Psoas muscle (tissue), 8 donors: ENCODE results near the gene PRDX2. TPM values are rescaled to one million over a fixed set of nuclear protein-coding genes. Genes with fewer than 3 reads are reported as not detected.
"Not testable (repeated sequence)": the region's sequence is repeated elsewhere in the genome, so short reads cannot be mapped to it uniquely, and the experiment has no call there.

Experiments
- ATAC-seq, 4 donors: fragments of 200-7000 bp; cut with Tn5 transposase; one replicate each; pipeline ENCODE4 v1.9.1; 2020; ENCODE audit warnings: moderate library complexity in 3 of 4, mild to moderate bottlenecking in 2 of 4
- DNase-seq, 2 donors: peaks; one replicate each; pipeline ENCODE4 v3.0.0-alpha.2; 2020
- H3K27ac ChIP-seq: fragments of 200-600 bp; one replicate; pipeline ENCODE4 v1.8.0; 2022
- H3K27me3 ChIP-seq, 3 donors: fragments of 200-600 bp in 1 of 3; one replicate each; pipeline versions ENCODE4 v1.6.1 to v1.8.0; 2013 to 2022; ENCODE audit warnings: low read length in 2 of 3, mild to moderate bottlenecking in 2 of 3, moderate library complexity in 1 of 3; ENCODE audit not compliant: insufficient read depth in 3 of 3
- H3K36me3 ChIP-seq, 2 donors: fragments of 200-600 bp in 1 of 2; one replicate each; pipeline versions ENCODE4 v1.6.1 to v1.8.0; 2013 to 2022; ENCODE audit warnings: low read depth in 1 of 2, mild to moderate bottlenecking in 1 of 2, moderate library complexity in 1 of 2; ENCODE audit not compliant: insufficient read depth in 1 of 2
- H3K4me1 ChIP-seq: fragments of 200-600 bp; one replicate; pipeline ENCODE4 v1.8.0; 2022
- H3K4me3 ChIP-seq: fragments of 200-600 bp; one replicate; pipeline ENCODE4 v1.8.0; 2022; ENCODE audit warnings: mild to moderate bottlenecking
- H3K9me3 ChIP-seq: fragments of 200-600 bp; one replicate; pipeline ENCODE4 v1.8.0; 2022
- CTCF ChIP-seq: fragments of 200-600 bp; IDR thresholded peaks from one replicate; pipeline ENCODE4 v1.8.0; 2022; ENCODE audit warnings: antibody characterized with exemption
- WGBS, 3 donors: extraction: QIAGEN DNeasy Blood & Tissue Kit; methylation state at CpG; one replicate each; pipeline versions ENCODE4 v1.1.6 to v1.1.7; 2013; 5-methylcytosine and 5-hydroxymethylcytosine counted together
- intact Hi-C, 2 donors: fragments of 100-400 bp; cut with DNase I; formaldehyde crosslinking; loops; one replicate each; pipeline versions ENCODE4 v1.11.0 to v1.14.2; 2022
- long read RNA-seq, 2 donors: library from polyadenylated mRNA; unstranded; transcript quantifications; one replicate each; pipeline ENCODE4 v2.0.0, GENCODE V29; 2021
- polyA plus RNA-seq, 3 donors: library from polyadenylated mRNA; stranded (reverse); fragments of 200-250 nt; gene quantifications; one replicate each; pipeline ENCODE4 v1.2.3, GENCODE V29; 2013
- total RNA-seq, 4 donors: library from RNA; stranded (reverse); fragmentation: NEBNext Ultra II Directional in 2 of 4; extraction: Animal tissue kit (Norgen Biotek cat#: 25700) in 2 of 4; gene quantifications; one replicate each; pipeline versions ENCODE4 v1.2.1 to v1.2.4, GENCODE V29; 2021 to 2023
- donor health status: healthy with polysubstance abuse.
- donor health status: DM: no; HTN: no; CAD: no; lungs with moderate emphysema.
- donor health status: Bipolar disorder and iron deficiency.
- donor health status: healthy.
- donor health status: DM: yes; HTN: yes; CAD: no.
- donor health status: DM: no; HTN: no; CAD: no.
- donor health status: DM: no; HTN: no; CAD: no.
- donor health status: DM: yes; HTN: yes; CAD: no.

The PRDX2 gene
- 100 to 1,000 TPM; 273 to 419 (median 370) TPM for total RNA-seq
- 100 to 1,000 TPM; 329 to 535 (median 396) TPM for polyA plus RNA-seq
- long read RNA-seq, donor 1, transcript PRDX2-201 (6 exons, 987 nt): major isoform, 248 of 261 reads
- long read RNA-seq, donor 1, partial matches to known transcripts: 11 of 261 reads
- long read RNA-seq, donor 1, other reads (novel, unspliced or antisense): 2 of 261 reads
- long read RNA-seq, donor 2, transcript PRDX2-201 (6 exons, 987 nt): major isoform, 475 of 499 reads
- long read RNA-seq, donor 2, partial matches to known transcripts: 16 of 499 reads
- long read RNA-seq, donor 2, other reads (novel, unspliced or antisense): 6 of 499 reads

- H3K9me3 ChIP-seq: no peaks in the 10 kb centered on the region
- peak within 1 kb of the TSS; percentile 82 for H3K27ac ChIP-seq
- H3K4me1 ChIP-seq: peaks cover 22% of the 10 kb centered on the region
- intact Hi-C loops: loop anchor here in 1 of 2 donors (5.0 to 10.0 kb wide), 2 partner anchors 39 to 133 kb away; partner anchors contain the start of genes CALR and FARSA
- peak; percentile 3 for TF ChIP-seq CTCF
- DNase-seq (peak; percentile 86 to 89), ATAC-seq (peak; percentile 83 to 87 (median 85))
- H3K36me3 ChIP-seq: peaks cover 0 to 31% of the 10 kb centered on the region in 2 donors
- no peaks in the 10 kb centered on the region for H3K27me3 ChIP-seq
- 0 to 1% (median 1%) methylated on average over 60 to 78 of the region's 78 CpGs for WGBS, 3 donors
- peak within 1 kb of the TSS; percentile 96 for H3K4me3 ChIP-seq
Measured at GRCh38 chr19:12801466-12802266, at the start of gene PRDX2, which contains the start of gene THSD8. Gene PRDX2, minus strand, starts transcription at chr19:12801800. Its CDS starts 539 bp downstream, at chr19:12801261. Gene THSD8, plus strand, starts transcription at chr19:12802069. Its CDS starts 3 bp downstream, at chr19:12802072.

GRCh38 chr19:12847159-12848139 is 45.8 kb upstream of the PRDX2 start:
- H3K36me3 ChIP-seq: no peaks in the 10 kb centered on the region
- peaks cover 0 to 21% (median 2%) of the 10 kb centered on the region in 3 donors for H3K27me3 ChIP-seq
- no peak overlapping the region for H3K27ac ChIP-seq
- intact Hi-C loops: loop anchor here (2.0 to 5.0 kb wide), 4 partner anchors 75 to 170 kb away; partner anchors contain the start of gene TNPO2 (in 1 of the 2)
- peak overlapping the region; percentile 47 for H3K4me3 ChIP-seq
- WGBS, 3 donors: 10 to 13% (median 13%) methylated on average over 53 to 69 of the region's 69 CpGs
- peaks cover 6% of the 10 kb centered on the region for H3K4me1 ChIP-seq
- no peaks in the 10 kb centered on the region for H3K9me3 ChIP-seq
- ATAC-seq: peak; percentile 97 to 100 (median 98)
- TF ChIP-seq CTCF: peak; percentile 100
- peak; percentile 87 to 93 for DNase-seq

GRCh38 chr19:12846613-12847012 is 45.0 kb upstream of the PRDX2 start:
- intact Hi-C loops: loop anchor here (2.0 to 5.0 kb wide), 4 partner anchors 74 to 169 kb away; partner anchors contain the start of gene TNPO2 (in 1 of the 2)
- not testable (repeated sequence) for H3K4me3 ChIP-seq, ATAC-seq, H3K36me3 ChIP-seq, H3K27ac ChIP-seq, H3K9me3 ChIP-seq, H3K4me1 ChIP-seq
- peak in 1 of 2 donors; percentile 25 for DNase-seq
- peaks cover 0 to 29% (median 2%) of the 10 kb centered on the region in 3 donors for H3K27me3 ChIP-seq
- WGBS, 3 donors: 79 to 83% (median 82%) methylated on average over 7 of the region's 7 CpGs

- Histone ChIP-seq H3K27ac (no peak overlapping the region), H3K4me1 (peaks cover 12% of the 10 kb centered on the region), H3K4me3 (no peak overlapping the region), H3K9me3 (no peaks in the 10 kb centered on the region), H3K36me3 (no peaks in the 10 kb centered on the region), H3K27me3 (peaks cover 0 to 54% (median 12%) of the 10 kb centered on the region in 3 donors)
- 81 to 91% (median 82%) methylated on average over 3 of the region's 3 CpGs for WGBS, 3 donors
- no peak for TF ChIP-seq CTCF
- ATAC-seq: no peak
- DNase-seq: peak in 1 of 2 donors; percentile 10
- intact Hi-C loops: loop anchor here in 1 of 2 donors (5.0 kb wide), 1 partner anchor 37 kb away; the partner anchor contains the start of gene RNASEH2A
Measured at GRCh38 chr19:12843999-12844732, 42.6 kb upstream of the PRDX2 start.
